Lung (tissue), 12 donors: ENCODE data around the gene TTK. TPM values are rescaled to one million over a fixed set of nuclear protein-coding genes. Genes with fewer than 3 reads are reported as not detected.

Source experiments
- ATAC-seq: fragments of 200-7000 bp; cut with Tn5 transposase; one replicate; pipeline ENCODE4 v1.9.1; 2020; ENCODE audit warnings: moderate number of reproducible peaks; ENCODE audit not compliant: insufficient read depth, low FRiP score
- DNase-seq, 3 donors: peaks; one replicate each; pipeline ENCODE4 v3.0.0-alpha.2; 2013 to 2017
- H3K27ac ChIP-seq, 2 donors: one replicate each; pipeline ENCODE4 v1.5.1; 2013; ENCODE audit warnings: mild to moderate bottlenecking in 2 of 2, moderate library complexity in 2 of 2, control low read depth in 1 of 2, inconsistent platforms in 1 of 2, low read depth in 1 of 2, low read length in 1 of 2
- H3K27me3 ChIP-seq, 3 donors: one replicate each; pipeline ENCODE4 v1.5.1; 2013; ENCODE audit warnings: low read length in 2 of 3; ENCODE audit not compliant: control insufficient read depth in 3 of 3, insufficient read depth in 3 of 3
- H3K36me3 ChIP-seq, 4 donors: one replicate each; pipeline ENCODE4 v1.5.1; 2013; ENCODE audit warnings: low read length in 4 of 4, mild to moderate bottlenecking in 1 of 4, moderate library complexity in 1 of 4; ENCODE audit not compliant: control insufficient read depth in 4 of 4, insufficient read depth in 4 of 4
- H3K4me1 ChIP-seq, 5 donors: one replicate each; pipeline ENCODE4 v1.5.1; 2013; ENCODE audit warnings: low read length in 5 of 5, mild to moderate bottlenecking in 2 of 5, moderate library complexity in 1 of 5; ENCODE audit not compliant: control insufficient read depth in 5 of 5, insufficient read depth in 5 of 5
- H3K4me3 ChIP-seq: one replicate; pipeline ENCODE4 v1.5.1; 2013; ENCODE audit warnings: mild to moderate bottlenecking, control low read depth, moderate library complexity
- H3K9ac ChIP-seq, 2 donors: one replicate each; pipeline ENCODE4 v1.5.1; 2013; ENCODE audit warnings: low read length in 2 of 2, control low read depth in 1 of 2; ENCODE audit not compliant: insufficient read depth in 1 of 2
- H3K9me3 ChIP-seq, 4 donors: one replicate each; pipeline ENCODE4 v1.5.1; 2013; ENCODE audit warnings: low read length in 3 of 4, mild to moderate bottlenecking in 1 of 4, moderate library complexity in 1 of 4; ENCODE audit not compliant: control insufficient read depth in 4 of 4, insufficient read depth in 3 of 4
- CTCF ChIP-seq: IDR thresholded peaks from 2 replicates; pipeline ENCODE4 v1.5.1; 2012; ENCODE audit warnings: mild to moderate bottlenecking; ENCODE audit errors: control extremely low read depth, extremely low read depth
- WGBS, 2 donors: extraction: QIAGEN DNeasy Blood & Tissue Kit; methylation state at CpG; one replicate each; pipeline ENCODE4 v1.1.7; 2013; 5-methylcytosine and 5-hydroxymethylcytosine counted together
- polyA plus RNA-seq, 2 donors: library from polyadenylated mRNA; stranded (reverse); fragments of 200-250 nt; gene quantifications; one replicate each; pipeline ENCODE4 v1.2.1, GENCODE V29; 2013
- total RNA-seq, 2 donors: library from RNA; depleted of rRNA in 1 of 2; stranded (reverse); fragments of >200 nt in 1 of 2; gene quantifications; one replicate each; pipeline ENCODE4 v1.2.1, GENCODE V29; 2014 to 2021
- donor health status: control.
- donor health status: control.
- donor health status: Bipolar disorder and iron deficiency.
- donor health status: healthy.
- donor health status: DM: yes; HTN: yes; CAD: no.

The TTK gene
- total and polyA plus RNA-seq, 4 donors = 0.69 to 3.7 (median 1.1) TPM

DNA sequence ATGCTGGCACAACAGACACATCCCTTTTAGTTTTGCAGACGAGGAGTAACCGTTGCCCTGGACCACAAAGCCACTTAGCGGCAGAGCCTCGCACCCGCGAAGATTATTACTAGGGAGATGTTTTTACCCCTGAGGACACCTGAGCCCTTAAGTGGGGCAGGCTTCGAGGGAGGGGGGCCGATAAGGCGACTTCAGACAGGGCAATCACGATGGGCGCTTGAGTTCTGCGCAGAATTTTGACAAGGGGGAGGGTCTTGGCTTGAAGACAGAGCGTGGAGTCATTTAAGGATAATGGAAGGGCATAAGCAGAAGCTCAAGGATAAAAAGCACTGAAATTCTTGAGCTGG lies 650 bp upstream of the TTK start:
- Histone ChIP-seq H3K9ac (peak overlapping the region; percentile 47 to 57), H3K36me3 (no peaks in the 10 kb centered on the region), H3K4me1 (peaks cover 0 to 16% (median 3%) of the 10 kb centered on the region in 5 donors), H3K27ac (peak overlapping the region; percentile 78 to 89), H3K27me3 (no peaks in the 10 kb centered on the region), H3K4me3 (peak overlapping the region; percentile 66), H3K9me3 (no peaks in the 10 kb centered on the region)
- DNase-seq (peak; percentile 57 to 77 (median 76)), ATAC-seq (peak; percentile 17)
- 2 to 4% methylated on average over 13 of the region's 13 CpGs for WGBS, 2 donors
- no peak for TF ChIP-seq CTCF

GRCh38 chr6:80005406-80005805 lies 957 bp downstream of the TTK start:
- TF ChIP-seq CTCF = no peak
- H3K4me3 ChIP-seq = no peak overlapping the region

GRCh38 chr6:80006541-80006940 lies 2.1 kb downstream of the TTK start:
- Histone ChIP-seq H3K4me1 (peaks cover 0 to 16% (median 3%) of the 10 kb centered on the region in 5 donors), H3K9ac (no peak overlapping the region), H3K4me3 (no peak overlapping the region), H3K36me3 (no peaks in the 10 kb centered on the region), H3K9me3 (no peaks in the 10 kb centered on the region), H3K27ac (no peak overlapping the region), H3K27me3 (no peaks in the 10 kb centered on the region)
- TF ChIP-seq CTCF = no peak
- ATAC-seq = no peak
- DNase-seq = no peak
- 86 to 94% methylated on average over 1 of the region's 1 CpG for WGBS, 2 donors

More at GRCh38 chr6:80005406-80005805, 957 bp downstream of the TTK start:
- no peak overlapping the region for H3K27ac ChIP-seq
- DNase-seq (no peak), ATAC-seq (no peak)
- no peaks in the 10 kb centered on the region for H3K36me3 ChIP-seq
- H3K27me3 ChIP-seq = no peaks in the 10 kb centered on the region
- WGBS, 2 donors = 42 to 61% methylated on average over 6 of the region's 6 CpGs
- no peaks in the 10 kb centered on the region for H3K9me3 ChIP-seq
- no peak overlapping the region for H3K9ac ChIP-seq
- peaks cover 0 to 16% (median 3%) of the 10 kb centered on the region in 5 donors for H3K4me1 ChIP-seq

DNA sequence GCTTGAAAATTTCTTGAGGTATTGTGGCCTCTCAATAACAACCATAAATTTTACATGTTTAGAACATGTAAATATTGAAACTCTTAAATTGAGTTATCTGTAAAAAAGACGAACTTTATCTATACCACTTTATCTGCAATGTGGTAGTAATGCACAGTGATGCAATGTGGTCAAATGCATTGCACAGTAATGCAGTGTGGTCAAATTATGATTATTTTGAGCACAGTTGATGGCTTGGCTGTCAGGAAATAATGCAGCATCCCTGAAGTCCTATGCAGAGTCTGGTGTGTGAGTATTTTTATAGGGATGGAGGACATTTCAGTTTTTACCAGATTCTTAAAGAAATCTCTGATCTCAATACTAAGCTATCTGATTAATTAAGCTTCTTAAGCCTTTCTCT lies 5.1 kb downstream of the TTK start:
- H3K4me3 ChIP-seq = no peak overlapping the region
- WGBS, 2 donors = 79 to 86% methylated on average over 1 of the region's 1 CpG
- no peaks in the 10 kb centered on the region for H3K27me3 ChIP-seq
- H3K9me3 ChIP-seq = no peaks in the 10 kb centered on the region
- peaks cover 0 to 9% (median 3%) of the 10 kb centered on the region in 5 donors for H3K4me1 ChIP-seq
- TF ChIP-seq CTCF = no peak
- no peak overlapping the region for H3K27ac ChIP-seq
- DNase-seq = no peak
- H3K9ac ChIP-seq = no peak overlapping the region
- peaks cover 0 to 3% (median 0%) of the 10 kb centered on the region in 4 donors for H3K36me3 ChIP-seq
- no peak for ATAC-seq
